Measurements from ENCODE around the gene CROCC2.

DNA sequence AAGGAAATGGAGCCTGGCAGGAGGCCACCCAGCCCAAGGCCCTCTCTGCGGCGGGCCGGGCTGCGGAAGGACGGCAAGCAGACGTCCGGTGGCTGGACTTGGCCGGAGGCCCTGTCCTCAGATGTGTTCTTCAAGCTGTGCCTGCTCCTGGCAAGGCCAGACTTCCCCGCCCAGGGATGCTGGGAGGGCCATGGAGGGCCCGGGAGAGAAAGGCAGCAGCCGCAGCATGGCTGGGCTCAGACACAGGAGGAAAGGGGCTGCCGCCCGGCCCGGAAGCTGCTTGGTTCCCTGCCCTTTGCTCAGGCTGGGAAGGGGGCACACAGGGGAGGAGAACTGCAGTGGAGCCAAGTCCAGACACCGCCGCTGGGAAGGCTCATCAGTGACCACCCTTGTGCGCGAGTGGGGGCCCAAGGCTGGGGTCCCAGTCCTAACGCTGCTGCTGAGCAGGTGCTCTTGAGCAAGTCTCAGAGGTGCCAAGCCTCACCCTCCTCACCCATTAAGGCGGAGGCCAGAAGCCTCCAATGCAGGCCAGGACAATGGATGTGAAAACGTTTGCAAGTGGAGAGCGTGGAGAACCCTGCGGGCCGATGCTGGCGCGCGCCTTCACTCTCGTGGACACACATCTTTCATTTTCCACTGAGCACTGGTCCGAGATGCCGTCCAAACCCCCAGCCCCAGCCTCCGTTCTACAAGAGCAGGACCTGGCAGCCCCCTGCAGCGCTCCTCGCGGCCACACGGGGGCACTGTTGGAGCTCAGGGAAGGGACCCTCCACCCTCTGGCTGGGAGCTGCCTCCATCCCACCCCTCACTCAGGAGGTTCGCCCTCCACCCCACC lies 7.9 kb downstream of the CROCC2 start:
- TF ChIP-seq, protein P1, sequence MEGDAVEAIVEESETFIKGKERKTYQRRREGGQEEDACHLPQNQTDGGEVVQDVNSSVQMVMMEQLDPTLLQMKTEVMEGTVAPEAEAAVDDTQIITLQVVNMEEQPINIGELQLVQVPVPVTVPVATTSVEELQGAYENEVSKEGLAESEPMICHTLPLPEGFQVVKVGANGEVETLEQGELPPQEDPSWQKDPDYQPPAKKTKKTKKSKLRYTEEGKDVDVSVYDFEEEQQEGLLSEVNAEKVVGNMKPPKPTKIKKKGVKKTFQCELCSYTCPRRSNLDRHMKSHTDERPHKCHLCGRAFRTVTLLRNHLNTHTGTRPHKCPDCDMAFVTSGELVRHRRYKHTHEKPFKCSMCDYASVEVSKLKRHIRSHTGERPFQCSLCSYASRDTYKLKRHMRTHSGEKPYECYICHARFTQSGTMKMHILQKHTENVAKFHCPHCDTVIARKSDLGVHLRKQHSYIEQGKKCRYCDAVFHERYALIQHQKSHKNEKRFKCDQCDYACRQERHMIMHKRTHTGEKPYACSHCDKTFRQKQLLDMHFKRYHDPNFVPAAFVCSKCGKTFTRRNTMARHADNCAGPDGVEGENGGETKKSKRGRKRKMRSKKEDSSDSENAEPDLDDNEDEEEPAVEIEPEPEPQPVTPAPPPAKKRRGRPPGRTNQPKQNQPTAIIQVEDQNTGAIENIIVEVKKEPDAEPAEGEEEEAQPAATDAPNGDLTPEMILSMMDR (IDR thresholded peaks at IDR 0.05; ENCODE audit: insufficient read depth, low read length), result peak; percentile 82
- TF ChIP-seq, protein P2, sequence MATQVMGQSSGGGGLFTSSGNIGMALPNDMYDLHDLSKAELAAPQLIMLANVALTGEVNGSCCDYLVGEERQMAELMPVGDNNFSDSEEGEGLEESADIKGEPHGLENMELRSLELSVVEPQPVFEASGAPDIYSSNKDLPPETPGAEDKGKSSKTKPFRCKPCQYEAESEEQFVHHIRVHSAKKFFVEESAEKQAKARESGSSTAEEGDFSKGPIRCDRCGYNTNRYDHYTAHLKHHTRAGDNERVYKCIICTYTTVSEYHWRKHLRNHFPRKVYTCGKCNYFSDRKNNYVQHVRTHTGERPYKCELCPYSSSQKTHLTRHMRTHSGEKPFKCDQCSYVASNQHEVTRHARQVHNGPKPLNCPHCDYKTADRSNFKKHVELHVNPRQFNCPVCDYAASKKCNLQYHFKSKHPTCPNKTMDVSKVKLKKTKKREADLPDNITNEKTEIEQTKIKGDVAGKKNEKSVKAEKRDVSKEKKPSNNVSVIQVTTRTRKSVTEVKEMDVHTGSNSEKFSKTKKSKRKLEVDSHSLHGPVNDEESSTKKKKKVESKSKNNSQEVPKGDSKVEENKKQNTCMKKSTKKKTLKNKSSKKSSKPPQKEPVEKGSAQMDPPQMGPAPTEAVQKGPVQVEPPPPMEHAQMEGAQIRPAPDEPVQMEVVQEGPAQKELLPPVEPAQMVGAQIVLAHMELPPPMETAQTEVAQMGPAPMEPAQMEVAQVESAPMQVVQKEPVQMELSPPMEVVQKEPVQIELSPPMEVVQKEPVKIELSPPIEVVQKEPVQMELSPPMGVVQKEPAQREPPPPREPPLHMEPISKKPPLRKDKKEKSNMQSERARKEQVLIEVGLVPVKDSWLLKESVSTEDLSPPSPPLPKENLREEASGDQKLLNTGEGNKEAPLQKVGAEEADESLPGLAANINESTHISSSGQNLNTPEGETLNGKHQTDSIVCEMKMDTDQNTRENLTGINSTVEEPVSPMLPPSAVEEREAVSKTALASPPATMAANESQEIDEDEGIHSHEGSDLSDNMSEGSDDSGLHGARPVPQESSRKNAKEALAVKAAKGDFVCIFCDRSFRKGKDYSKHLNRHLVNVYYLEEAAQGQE (IDR thresholded peaks at IDR 0.05; ENCODE audit: insufficient replicate concordance, low read depth), result no peak
- no peak for TF ChIP-seq POLR2AphosphoS5 (IDR thresholded peaks at IDR 0.05; ENCODE audit: low read depth)
- no peak for TF ChIP-seq GABPA (IDR thresholded peaks at IDR 0.05; ENCODE audit: low read depth)
- no peak for TF ChIP-seq SPI1 (IDR thresholded peaks at IDR 0.05; ENCODE audit: borderline replicate concordance, low read depth)

Data from HL-60 (cell line).